Peyer's patch (tissue), 4 donors: ENCODE data around the gene XPR1.

Experiments
- CTCF ChIP-seq, 6 experiments: fragments of 450-650 bp in 4 of 6; fragments of 200-600 bp in 2 of 6; sonication (generic) in 1 of 6; IDR thresholded peaks; one replicate each; pipeline ENCODE4 v1.5.1; 2017 to 2019; ENCODE audit warnings: antibody characterized with exemption in 6 of 6, mild to moderate bottlenecking in 3 of 6, moderate library complexity in 1 of 6
- POLR2A ChIP-seq, 2 donors: fragments of 450-650 bp; IDR thresholded peaks; one replicate each; pipeline ENCODE4 v1.5.1; 2017; ENCODE audit warnings: antibody characterized with exemption in 2 of 2, mild to moderate bottlenecking in 2 of 2, moderate library complexity in 2 of 2

DNA sequence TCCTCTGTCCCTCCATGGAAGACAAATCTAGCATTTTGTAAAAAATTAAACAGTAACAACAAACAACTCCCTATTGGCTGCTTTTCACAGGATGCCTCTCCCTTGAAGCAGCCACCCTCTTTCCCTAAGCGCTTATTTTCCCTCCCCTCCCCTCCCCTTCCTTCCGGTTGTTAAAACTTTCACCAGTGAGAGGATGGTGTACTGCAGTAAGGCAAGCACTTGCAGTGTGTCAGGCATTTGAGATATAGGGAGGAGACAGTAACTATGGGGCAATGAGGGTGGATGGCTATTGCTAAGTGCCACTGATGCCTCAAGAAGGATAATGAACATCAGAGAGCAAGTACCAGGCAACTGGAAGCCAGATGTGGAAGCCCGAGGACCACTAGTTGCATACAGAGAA, 261.8 kb downstream of the XPR1 start:
- TF ChIP-seq CTCF (IDR thresholded peaks at IDR 0.05) (no peak), POLR2A (IDR thresholded peaks at IDR 0.05) (no peak)
